NCI-H460 (cell line): ENCODE results near the gene TMCO4. TPM values are rescaled to one million over a fixed set of nuclear protein-coding genes. Genes with fewer than 3 reads are reported as not detected.
A peak's percentile ranks its signal among the peaks of the same experiment; 100 is the strongest.

Experiments used
- DNase-seq: peaks from one replicate; pipeline ENCODE4 v3.0.0-alpha.2; 2016; ENCODE audit warnings: low read depth; ENCODE audit errors: extremely low read depth
- total RNA-seq: library from RNA; depleted of rRNA; stranded (reverse); fragments of >200 nt; shearing (Covaris generic); gene quantifications from 2 replicates; pipeline ENCODE4 v1.2.3, GENCODE V29; 2014

Gene TMCO4
- total RNA-seq, 1 experiment from 2014 or later = 4.7 TPM

DNA sequence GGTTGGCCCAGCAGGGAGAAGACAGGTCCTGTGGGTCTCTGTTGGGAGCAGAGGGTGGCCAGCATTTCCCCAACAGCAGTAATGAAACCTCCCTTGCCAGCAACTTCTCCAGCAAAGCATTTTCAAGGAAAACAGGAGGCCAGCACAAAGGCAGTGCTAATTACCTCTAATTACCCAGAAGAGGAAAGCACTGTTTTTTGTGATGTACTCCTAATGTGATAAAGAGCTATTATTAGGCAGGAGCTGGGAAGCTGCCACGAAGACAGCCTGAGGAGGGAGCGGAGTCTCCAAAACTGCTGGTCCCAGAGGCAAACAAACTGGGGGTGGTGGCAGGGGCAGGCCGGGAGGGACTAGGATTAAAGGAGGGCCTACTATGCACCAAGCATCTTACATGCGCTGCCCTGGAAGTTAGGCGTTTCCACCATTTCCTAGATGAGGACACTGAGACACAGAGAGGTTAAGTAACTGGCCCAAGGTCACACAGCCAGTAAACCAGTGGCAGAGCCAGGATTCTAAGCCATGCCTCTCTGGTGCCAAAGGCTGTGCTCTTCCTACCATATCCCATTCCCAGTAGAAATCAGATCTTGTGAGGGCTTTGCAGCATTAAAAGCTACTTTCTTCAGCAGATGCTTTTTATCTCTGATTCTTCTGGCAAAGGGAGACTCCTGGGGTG is 110.5 kb downstream of the TMCO4 start:
- DNase-seq = no peak

DNA sequence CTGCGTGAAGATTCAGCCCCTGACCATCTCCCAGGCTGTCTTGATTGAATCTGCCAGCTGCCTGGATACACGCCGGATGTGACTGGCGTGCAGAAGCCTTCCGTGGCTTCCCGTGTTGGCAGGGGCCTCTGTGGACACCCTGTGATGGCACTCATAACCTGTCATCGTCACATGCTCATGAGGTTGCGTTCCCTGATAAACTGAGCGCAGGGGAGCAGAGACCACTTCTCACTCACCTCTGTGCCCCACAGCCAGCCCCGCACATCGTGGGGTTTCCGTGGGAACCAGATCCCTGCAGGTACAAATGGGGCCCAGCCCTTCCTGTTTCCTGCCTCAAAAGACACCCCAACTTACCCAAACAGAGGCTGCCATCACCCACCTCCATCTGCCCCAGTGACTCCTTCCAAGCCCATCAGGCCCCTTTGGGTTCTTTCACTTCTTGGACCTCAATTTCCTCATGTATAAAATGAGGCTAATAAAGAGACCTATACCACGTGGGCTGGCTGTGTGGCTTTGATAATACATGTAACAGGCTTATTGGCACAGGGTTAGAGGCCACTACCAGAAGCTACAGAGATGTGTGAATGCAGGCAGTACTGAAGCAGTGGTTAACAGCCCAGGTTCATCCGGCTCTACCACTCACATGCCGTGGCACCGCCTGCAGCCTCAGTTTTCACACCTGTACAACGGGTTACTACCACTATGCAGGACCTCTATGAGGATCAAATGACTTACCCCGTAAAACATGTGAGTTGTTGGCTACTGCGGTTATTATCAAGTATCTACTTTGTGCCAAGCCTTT is 111.5 kb downstream of the TMCO4 start:
- no peak for DNase-seq

DNA sequence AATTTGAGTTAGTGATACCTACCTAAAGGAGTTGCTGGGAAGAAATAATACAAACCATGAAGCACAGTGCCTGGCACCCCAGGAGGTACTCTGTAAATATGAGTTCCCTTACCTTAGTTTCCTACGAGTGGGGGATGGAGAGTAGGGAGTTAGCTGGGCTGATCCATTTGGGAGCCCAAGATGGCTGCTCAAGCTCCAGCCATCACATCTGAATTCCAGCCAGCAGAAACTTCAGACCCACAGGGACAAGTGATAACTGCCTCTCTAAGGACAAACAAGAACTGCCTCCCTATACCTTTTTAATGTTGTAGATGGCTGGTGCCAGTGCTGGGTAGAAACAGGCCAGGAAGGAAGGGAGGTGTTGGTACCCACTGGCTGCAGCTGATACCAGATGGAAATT is 112.3 kb downstream of the TMCO4 start:
- no peak for DNase-seq

DNA sequence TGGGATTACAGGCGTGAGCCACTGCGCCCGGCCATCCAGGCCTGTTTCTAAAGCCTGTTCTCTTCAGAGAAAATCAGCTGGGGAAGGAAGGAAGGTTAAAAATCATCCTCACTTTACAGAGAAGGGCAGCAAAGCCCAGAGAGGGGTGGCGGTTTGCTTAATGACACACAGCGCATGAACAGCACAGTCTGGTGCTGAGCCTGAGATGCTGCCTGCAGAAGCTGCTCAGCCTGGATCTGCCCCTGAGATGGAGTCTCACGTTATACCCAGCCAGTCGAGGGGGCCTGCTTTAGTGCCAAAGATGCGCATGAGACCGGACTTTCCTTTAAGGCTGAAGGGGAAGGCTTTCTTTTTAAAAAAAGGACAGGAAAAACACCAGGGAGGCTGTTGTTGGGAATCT is 113.7 kb downstream of the TMCO4 start:
- no peak for DNase-seq

DNA sequence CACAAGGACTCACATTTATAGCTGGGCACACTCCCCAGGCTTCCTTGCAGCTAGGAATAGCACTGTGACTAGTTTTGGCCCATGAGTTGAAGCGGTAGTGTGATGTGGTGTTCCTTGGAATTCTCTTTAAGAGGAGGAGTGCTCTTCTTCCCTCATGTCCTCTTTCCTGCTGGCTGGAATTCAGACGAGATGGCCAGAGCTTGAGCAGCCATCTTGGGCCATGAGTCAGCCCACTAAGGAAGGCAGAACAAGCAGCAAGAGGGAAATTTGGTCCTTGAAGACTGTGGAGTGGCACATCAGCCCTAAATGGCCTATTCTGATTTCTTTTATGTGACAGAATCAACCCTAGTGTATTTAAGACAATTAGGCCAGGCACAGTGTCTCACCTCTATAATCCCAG is 115.0 kb downstream of the TMCO4 start:
- DNase-seq = no peak

DNA sequence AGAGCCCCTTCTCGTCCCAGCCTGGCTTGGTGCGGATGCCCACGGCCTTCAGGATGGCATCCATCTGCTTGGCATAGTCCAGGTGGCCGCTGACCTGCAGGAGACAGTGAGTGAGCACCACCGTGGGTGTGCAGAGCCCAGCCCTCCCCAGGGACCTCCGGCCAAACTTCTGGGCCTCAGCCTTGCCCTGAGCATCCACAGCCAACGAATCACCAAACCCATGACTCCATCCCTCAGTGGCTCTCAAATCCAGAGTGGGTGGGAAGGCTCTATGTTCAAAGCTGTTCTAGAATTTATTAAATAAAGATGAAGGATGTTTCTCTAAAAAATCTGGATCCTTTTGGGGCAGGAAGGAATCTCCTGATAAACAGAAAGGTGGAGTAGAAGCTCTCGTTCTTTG is 116.4 kb downstream of the TMCO4 start:
- no peak for DNase-seq

DNA sequence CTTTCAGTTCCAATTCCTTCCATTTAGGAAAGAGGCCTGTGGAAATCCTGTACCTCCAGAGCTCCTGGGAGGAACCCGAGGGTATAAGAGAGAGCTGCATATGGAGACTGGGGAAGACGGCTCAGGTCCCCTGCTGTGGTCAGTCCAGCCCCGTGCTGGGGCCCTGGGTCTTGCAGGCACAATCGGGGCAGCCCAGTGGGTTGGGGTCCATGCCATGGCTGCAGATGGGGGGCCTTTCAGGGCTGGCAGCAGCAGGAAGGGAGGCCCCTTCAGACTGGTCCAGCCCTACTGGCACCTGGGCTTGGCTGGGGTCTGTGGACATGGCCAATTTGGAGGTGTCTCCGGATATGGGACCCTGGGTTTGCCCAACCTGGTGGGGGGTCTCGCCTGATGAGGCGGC is 116.8 kb downstream of the TMCO4 start:
- no peak for DNase-seq

DNA sequence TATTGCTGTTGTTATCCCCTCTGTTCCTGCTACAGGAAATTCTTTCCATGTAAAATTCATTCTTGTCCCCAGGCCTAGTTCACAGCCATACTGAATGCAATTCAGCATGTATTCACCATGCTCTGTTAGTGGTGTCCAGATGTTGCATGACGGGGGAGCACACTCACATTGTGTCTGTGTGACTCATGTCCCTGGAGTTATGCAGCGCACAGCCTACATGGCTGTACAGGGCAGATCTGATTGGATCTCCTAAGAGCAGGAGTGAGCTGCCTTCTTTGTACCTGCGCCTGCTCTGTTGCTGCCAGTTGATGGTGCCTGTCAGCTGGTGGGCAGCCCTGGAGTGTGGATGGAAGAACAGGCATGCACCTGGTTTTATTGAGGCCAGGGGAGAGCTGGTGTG is 117.5 kb downstream of the TMCO4 start:
- DNase-seq = no peak

DNA sequence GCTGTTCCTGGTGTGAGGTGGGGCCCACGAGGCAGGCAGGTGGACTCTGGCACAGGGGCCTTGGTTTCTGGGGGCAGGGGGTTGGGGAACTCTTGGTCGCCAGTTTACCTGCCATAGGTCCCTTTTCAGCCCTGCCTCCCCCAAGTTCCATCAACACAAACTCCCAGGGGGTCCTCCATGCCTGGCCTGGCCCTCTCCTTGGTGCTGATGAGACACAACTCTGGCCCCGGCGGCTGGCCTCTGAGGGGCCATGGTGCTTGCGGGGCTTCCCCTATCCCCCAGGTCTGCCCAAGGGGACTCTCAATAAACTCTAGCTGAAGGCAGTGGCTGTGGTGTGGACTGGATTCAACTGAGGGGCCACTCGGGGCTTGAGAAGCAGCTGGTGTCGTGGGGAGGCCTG is 119.1 kb downstream of the TMCO4 start:
- DNase-seq = no peak

DNA sequence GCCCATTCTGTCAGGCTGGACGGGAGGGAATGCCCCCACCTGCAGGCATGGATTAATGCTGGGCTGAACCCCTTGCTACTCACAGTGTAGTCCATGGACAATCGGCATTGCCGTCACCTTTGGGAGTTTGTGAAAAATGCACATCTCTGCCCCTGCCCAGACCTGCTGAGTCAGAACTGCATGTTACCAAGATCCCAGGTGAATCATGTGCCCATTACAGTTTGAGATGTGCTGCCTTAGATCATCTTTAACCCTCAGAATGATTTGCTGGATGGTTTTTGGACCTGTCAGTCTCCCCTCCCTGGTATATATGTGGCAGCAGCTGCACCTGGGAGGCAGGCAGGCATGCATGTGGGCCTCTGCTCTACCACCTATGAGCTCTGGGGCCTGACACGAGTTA is 120.0 kb downstream of the TMCO4 start:
- DNase-seq = no peak

DNA sequence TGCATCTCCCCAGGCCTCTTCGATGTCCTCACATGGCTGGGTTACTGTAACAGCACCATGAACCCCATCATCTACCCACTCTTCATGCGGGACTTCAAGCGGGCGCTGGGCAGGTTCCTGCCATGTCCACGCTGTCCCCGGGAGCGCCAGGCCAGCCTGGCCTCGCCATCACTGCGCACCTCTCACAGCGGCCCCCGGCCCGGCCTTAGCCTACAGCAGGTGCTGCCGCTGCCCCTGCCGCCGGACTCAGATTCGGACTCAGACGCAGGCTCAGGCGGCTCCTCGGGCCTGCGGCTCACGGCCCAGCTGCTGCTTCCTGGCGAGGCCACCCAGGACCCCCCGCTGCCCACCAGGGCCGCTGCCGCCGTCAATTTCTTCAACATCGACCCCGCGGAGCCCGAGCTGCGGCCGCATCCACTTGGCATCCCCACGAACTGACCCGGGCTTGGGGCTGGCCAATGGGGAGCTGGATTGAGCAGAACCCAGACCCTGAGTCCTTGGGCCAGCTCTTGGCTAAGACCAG is 120.7 kb downstream of the TMCO4 start:
- no peak for DNase-seq

DNA sequence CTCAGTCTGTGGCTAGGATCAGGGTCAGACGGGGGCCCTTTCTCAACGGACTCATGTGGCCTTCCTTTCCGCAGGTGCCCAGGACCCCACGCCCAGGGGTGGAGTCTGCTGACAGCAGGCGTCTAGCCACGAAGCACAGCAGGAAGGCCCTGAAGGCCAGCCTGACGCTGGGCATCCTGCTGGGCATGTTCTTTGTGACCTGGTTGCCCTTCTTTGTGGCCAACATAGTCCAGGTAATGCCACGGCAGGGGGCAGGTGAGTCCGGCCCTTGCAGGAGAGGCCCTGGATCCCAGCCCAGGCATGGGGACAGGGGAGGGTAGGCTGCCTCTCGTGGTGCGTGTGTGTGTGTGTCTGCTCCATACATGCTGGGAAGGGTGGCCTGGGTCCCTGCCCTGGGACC is 121.2 kb downstream of the TMCO4 start:
- DNase-seq = no peak

DNA sequence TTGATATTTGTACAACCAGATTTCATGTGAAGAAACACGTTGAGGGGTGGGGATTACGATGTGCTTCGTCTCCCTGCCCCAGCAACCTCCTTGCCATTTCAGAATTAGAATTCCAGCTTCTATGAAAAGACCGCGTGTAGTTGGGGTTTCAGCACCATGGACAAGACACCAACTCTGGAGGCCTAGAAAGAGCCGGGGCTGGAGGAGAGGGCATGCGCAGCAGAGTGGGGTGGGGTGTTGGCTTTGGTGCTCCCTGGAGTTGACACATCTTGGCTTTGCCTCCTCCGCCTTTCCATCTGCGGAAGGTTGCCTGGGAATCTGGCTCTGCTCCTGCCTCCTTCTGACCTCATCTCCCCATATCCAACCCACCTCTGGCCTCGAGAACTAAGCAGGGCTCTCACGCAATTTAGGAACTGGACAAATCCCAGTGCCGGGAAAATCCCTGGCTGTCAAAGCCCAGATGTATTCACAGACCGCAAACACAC is 123.2 kb downstream of the TMCO4 start:
- DNase-seq = peak; percentile 39

DNA sequence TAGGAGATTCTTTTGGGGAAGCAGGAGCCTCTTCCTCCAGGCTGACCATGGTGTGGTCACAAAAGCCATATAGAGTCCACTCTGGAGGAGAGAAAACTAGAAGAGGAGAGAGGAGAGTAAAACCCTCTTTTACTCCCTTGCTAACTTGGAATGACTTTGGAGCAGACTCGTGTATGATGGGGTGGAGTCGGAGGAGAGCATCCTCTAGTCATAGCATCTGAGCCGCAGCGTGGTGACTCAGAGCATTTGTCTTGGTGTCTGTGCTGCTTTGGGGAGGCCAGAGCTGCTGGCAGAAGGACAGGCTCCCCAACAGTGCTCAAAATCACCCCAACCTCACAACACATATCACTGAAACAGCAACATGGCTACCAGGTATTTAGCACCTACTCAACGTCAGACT is 123.9 kb downstream of the TMCO4 start:
- no peak for DNase-seq

DNA sequence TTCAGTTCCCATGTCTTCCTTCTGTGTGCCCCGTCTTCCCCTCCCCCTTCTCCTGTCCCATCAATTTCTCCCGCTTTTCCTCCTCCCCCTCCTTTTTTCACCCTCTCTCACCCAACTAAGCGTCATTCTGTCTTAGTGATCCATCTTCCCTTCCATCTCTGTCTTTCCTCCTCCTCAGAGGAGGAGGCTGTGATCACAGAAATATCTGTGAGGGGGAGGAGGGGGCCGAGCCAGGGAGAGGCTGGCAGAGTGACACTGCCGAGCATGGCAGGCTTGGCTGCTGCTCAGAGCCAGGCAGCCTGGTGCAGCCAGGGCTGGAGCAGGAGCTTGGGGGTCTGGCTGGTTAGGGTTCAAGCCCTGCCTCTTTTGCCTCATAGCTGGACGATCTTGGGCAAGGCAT is 127.5 kb downstream of the TMCO4 start:
- DNase-seq = no peak

DNA sequence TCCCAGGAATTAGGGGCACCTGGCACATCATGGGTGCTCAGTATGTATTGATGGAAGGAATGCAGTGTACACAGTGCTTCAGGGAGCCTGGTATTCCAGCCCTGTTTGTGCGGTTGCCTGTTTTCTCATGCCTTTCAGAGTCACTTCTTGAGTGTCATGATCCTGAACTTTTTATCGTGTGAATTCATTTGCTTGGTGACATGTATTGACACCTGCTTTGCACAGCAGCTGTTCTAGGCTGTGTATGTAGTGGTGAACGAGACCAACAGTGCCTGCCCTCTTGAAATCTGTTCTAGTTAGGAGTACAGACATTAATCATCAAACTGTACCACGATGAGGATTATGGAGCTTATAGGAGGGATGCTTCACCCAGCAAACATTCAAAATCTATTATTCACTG is 128.9 kb downstream of the TMCO4 start:
- no peak for DNase-seq

DNA sequence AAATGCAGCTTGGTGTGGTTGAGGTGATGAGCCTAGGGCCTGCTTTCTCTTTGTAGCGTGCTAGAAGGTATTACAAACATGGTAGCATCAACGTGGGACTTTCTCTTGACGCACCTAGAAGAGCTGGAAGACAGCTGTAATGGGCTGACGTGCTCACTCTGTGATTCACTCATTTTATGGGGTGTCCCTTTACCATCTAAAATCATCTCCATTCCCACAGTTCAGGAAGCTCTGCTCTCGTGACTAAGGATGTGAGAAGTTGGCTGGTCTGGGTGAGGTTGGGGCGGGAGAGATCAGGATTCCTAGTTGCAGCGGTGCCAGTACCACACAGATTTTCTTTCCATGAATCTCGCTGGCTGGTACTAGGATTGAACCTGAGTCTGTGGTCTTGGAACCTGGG is 130.8 kb downstream of the TMCO4 start:
- no peak for DNase-seq

DNA sequence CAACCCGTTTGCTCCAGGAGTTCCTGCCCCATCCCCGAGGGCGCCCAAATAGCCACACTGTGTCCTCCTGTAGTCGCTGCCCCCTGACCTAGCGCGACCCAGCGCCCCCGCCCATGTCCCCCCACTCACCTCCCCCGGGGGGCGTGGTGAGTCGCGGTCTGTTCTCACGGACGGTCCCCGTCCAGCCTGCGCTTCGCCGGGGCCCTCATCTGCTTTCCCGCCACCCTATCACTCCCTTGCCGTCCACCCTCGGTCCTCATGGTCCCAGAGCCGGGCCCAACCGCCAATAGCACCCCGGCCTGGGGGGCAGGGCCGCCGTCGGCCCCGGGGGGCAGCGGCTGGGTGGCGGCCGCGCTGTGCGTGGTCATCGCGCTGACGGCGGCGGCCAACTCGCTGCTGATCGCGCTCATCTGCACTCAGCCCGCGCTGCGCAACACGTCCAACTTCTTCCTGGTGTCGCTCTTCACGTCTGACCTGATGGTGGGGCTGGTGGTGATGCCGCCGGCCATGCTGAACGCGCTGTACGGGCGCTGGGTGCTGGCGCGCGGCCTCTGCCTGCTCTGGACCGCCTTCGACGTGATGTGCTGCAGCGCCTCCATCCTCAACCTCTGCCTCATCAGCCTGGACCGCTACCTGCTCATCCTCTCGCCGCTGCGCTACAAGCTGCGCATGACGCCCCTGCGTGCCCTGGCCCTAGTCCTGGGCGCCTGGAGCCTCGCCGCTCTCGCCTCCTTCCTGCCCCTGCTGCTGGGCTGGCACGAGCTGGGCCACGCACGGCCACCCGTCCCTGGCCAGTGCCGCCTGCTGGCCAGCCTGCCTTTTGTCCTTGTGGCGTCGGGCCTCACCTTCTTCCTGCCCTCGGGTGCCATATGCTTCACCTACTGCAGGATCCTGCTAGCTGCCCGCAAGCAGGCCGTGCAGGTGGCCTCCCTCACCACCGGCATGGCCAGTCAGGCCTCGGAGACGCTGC is 133.9 kb downstream of the TMCO4 start:
- no peak for DNase-seq

DNA sequence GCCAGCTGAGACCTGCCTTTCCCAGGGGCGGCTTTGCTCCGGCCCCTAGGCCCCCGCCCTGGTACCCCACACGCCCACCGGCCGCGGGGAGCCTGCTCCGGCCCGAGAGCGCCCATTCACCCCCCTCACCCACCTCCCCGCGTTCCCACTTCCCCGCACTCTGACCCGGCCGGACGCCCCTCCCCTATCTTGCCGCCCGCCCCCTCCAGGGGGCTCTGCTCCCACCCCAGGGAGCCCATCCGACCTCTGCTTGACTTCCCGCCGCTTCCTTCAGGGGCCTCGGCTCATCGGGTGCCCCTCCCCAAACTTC is 134.6 kb downstream of the TMCO4 start:
- DNase-seq = no peak

DNA sequence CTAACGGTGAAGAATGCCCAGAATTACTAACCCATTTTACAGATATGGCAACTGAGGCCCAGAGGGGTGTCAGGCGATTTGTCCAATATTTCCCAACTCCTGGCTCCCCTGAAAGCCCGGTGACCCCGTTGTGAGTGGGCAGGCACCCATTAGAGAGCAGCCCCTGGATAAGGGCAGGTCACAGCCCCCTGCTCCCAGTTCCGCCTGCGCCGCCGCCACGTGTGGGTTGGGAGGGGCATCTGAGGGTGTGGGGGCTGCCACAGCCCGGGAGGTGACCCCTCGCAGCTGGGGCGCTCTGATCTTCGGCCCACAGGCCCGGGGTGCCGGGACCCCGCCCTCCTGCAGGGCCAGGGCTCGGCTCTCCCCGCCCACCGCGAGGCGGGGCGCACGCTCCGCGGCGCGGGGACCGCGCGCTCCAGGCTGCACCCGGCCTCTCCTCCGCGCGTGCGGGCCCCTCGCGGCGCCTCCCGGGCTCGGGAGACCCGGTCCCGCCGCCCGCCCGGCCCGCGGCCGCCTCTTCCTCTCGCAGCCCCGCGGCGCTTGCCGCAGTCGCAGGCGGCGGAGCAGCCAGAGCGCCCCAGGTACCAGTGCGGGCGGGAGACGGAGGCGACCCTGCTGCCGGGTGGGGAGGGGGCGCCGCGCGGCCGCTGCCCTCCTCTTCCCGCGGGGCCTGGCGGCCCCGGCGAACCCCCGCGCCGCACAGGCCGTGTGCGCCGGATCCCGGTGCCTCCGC is 135.1 kb downstream of the TMCO4 start, which contains the start of gene HTR6:
HTR6 (plus strand) TSS at position 423 of the 733 bp plus-strand sequence. CDS start 879 bp downstream, outside the sequence.
- DNase-seq = no peak
